ENCODE data around the gene COL8A1. TPM values are rescaled to one million over a fixed set of nuclear protein-coding genes. Genes with fewer than 3 reads are reported as not detected.

COL8A1 gene
- total RNA-seq, 2 donors from 2014 or later = 0.42 to 1.9 TPM

DNA sequence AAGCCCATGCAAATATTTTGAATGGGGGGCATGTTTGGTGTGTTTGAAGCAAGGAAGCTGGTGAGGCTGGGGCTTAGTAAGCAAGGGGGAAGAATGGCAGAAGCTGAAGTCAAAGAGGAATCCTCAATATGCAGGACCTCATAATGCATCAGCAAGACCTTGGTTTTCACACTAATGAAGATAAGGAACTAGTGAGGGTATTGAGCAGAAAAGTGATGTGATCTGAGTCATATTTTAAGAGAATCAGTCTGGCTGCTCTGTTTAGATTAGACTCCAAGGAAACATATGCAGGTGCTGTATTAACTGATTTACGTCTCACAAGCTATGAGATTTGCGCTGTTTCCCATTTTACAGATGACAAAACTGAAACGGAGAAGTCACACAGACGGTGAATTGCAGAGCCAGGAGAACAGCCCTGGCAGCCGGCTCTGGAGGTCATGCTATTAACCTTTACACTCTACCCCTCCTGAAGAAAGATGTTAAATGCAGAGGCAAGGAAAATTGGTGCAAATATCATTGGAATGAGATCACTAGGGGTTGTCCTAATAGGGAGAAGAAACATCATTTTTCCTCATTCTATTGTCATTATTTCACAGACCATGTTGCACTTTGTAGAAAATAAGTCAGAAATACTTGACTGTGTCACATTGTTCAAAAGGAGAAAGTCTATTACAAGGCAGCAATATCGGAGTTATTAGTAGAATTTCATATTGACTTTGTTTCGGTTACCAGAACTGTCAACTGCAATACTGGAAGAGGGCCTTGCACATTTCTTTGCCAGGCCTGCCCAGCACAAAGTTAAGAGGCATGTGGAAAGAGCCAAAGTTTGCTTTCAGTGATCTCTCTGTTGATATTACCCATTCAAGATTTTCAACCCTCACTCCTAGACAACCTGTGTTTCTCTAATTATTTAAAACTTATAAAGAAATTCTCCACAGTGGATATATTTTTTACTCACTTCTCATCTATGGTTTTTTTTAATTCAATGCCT, 64.9 kb downstream of the COL8A1 start:
- no peaks in the 10 kb centered on the region for H3K36me3 ChIP-seq
- no peaks in the 10 kb centered on the region for H3K9me3 ChIP-seq
- H3K4me3 ChIP-seq = no peak overlapping the region
- H3K27ac ChIP-seq = no peak overlapping the region
- H3K4me1 ChIP-seq = no peaks in the 10 kb centered on the region
- H3K9ac ChIP-seq (ENCODE audit: low read depth in 2 of 2, low read length in 2 of 2) = no peak overlapping the region
- DNase-seq = no peak
- intact Hi-C loops (cut with DNase I) = no loop called here
- TF ChIP-seq, protein P1, sequence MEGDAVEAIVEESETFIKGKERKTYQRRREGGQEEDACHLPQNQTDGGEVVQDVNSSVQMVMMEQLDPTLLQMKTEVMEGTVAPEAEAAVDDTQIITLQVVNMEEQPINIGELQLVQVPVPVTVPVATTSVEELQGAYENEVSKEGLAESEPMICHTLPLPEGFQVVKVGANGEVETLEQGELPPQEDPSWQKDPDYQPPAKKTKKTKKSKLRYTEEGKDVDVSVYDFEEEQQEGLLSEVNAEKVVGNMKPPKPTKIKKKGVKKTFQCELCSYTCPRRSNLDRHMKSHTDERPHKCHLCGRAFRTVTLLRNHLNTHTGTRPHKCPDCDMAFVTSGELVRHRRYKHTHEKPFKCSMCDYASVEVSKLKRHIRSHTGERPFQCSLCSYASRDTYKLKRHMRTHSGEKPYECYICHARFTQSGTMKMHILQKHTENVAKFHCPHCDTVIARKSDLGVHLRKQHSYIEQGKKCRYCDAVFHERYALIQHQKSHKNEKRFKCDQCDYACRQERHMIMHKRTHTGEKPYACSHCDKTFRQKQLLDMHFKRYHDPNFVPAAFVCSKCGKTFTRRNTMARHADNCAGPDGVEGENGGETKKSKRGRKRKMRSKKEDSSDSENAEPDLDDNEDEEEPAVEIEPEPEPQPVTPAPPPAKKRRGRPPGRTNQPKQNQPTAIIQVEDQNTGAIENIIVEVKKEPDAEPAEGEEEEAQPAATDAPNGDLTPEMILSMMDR (IDR thresholded peaks at IDR 0.05) = no peak
- H3K27me3 ChIP-seq = no peaks in the 10 kb centered on the region

DNA sequence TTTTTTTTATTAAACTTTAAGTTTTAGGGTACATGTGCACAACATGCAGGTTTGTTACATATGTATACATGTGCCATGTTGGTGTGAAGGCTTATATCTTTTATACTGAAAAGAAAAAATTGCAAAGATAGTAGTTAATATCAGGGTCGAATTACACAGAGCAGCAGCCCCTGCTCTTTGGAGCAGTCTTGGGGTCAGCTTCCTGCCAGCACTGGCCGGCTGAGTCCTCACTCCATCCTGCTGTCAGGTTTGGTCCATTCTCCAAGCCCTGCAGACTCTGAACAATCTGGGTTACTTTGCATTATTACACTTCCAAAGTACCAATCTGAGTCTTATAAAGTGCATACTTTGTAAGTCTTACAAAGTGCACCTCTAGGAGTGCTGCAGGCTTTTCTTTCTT, 66.0 kb downstream of the COL8A1 start:
- Histone ChIP-seq H3K9ac (ENCODE audit: low read depth in 2 of 2, low read length in 2 of 2) (no peak overlapping the region), H3K4me1 (no peaks in the 10 kb centered on the region), H3K27ac (no peak overlapping the region), H3K9me3 (no peaks in the 10 kb centered on the region), H3K4me3 (no peak overlapping the region), H3K27me3 (no peaks in the 10 kb centered on the region), H3K36me3 (no peaks in the 10 kb centered on the region)
- DNase-seq = no peak
- TF ChIP-seq, protein P1 (IDR thresholded peaks at IDR 0.05) = no peak
- intact Hi-C loops (cut with DNase I) = no loop called here

DNA sequence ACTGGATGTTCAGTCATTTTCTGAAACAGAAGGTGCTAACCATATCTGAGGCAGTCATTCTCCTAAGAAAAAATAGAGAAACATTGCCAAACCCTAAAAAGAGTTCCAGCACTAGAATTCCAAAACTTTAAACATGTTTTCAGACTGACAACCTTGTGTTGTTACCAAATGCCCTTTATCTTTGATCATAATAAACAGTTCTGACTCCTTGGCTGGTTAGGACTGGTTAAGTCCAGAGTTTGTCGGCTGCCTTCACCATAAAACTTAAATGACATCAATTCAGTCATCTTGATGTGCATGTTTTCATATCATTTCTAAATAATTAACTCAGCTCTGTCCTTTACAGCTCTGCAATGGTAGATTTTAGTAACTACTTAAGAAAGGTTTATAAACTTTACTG, 68.0 kb downstream of the COL8A1 start:
- Histone ChIP-seq H3K4me3 (no peak overlapping the region), H3K27ac (no peak overlapping the region), H3K9ac (ENCODE audit: low read depth in 2 of 2, low read length in 2 of 2) (no peak overlapping the region), H3K36me3 (no peaks in the 10 kb centered on the region), H3K9me3 (no peaks in the 10 kb centered on the region), H3K4me1 (no peaks in the 10 kb centered on the region), H3K27me3 (no peaks in the 10 kb centered on the region)
- DNase-seq = no peak
- intact Hi-C loops (cut with DNase I) = no loop called here
- TF ChIP-seq, protein P1 (IDR thresholded peaks at IDR 0.05) = no peak

DNA sequence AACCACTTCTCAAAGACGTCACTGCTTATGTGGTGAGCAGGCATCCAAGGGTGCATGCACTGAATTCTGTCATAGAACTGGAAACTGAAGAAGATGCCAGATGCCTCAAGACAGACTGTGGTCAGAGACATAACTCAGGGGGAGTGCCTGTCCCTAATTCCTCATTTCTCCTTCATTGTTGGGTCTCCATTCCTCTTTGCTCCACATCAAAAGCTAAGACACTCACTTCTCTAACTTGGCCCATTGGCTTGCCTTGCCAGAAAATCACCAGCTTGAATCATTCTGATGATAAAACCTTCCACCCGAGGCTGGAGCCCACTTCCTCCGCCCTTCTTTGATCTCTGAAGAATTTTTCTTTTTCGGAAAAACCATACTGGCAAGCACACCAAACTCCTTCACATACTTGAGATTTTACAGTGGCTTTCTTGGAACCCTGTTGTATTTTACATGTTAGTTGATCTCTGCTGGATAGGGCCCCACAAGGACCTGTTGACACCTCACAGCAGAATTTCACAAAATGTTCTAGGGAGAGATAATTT, 69.9 kb downstream of the COL8A1 start:
- TF ChIP-seq, protein P1 (IDR thresholded peaks at IDR 0.05) = no peak
- intact Hi-C loops (cut with DNase I) = no loop called here
- H3K36me3 ChIP-seq = no peaks in the 10 kb centered on the region
- H3K9ac ChIP-seq (ENCODE audit: low read depth in 2 of 2, low read length in 2 of 2) = no peak overlapping the region
- H3K9me3 ChIP-seq = no peaks in the 10 kb centered on the region
- H3K4me3 ChIP-seq = no peak overlapping the region
- no peaks in the 10 kb centered on the region for H3K27me3 ChIP-seq
- no peak overlapping the region for H3K27ac ChIP-seq
- no peaks in the 10 kb centered on the region for H3K4me1 ChIP-seq
- DNase-seq = no peak

DNA sequence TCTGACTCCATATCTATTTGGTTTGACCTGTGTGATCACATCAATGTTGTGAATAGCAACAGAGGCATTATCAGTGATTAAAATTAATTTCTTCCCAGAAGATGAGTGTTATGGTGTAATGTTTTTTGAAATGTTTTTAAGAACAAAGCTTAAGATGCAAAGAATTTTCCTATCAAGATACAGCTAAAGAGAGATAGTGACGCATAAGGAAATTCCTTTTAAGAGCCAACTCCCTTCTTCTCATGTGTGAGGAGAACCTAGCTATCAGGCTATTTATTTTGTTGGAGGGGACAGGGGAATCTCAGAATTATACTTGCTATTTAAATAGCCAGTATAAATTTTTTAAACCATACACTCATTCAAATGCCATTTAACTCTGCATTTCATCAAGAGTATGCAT, 71.3 kb downstream of the COL8A1 start:
- no peaks in the 10 kb centered on the region for H3K36me3 ChIP-seq
- no peak overlapping the region for H3K9ac ChIP-seq (ENCODE audit: low read depth in 2 of 2, low read length in 2 of 2)
- H3K4me1 ChIP-seq = no peaks in the 10 kb centered on the region
- no peak overlapping the region for H3K4me3 ChIP-seq
- no peaks in the 10 kb centered on the region for H3K27me3 ChIP-seq
- H3K27ac ChIP-seq = no peak overlapping the region
- no peak for DNase-seq
- intact Hi-C loops (cut with DNase I) = no loop called here
- H3K9me3 ChIP-seq = no peaks in the 10 kb centered on the region
- TF ChIP-seq, protein P1 (IDR thresholded peaks at IDR 0.05) = no peak
